NCI-H526 (cell line): ENCODE measurements around the gene AICDA.
A peak's percentile ranks its signal among the peaks of the same experiment; 100 is the strongest.
"Not testable (repeated sequence)": the region's sequence is repeated elsewhere in the genome, so short reads cannot be mapped to it uniquely, and the experiment has no call there.

ENCODE experiments used
- DNase-seq, 2 experiments: peaks; one replicate each; lab custom pipeline; 2025; lab: John Stamatoyannopoulos, UW

AICDA gene

GRCh38 chr12:8609061-8609570 is 3.5 kb downstream of the AICDA start:
- peak; percentile 52 to 57 for DNase-seq

GRCh38 chr12:8606890-8607289 is 5.8 kb downstream of the AICDA start:
- no peak for DNase-seq

- DNase-seq = no peak
These were observed 7.6 kb downstream of the AICDA start for GRCh38 chr12:8605057-8605456.

DNA sequence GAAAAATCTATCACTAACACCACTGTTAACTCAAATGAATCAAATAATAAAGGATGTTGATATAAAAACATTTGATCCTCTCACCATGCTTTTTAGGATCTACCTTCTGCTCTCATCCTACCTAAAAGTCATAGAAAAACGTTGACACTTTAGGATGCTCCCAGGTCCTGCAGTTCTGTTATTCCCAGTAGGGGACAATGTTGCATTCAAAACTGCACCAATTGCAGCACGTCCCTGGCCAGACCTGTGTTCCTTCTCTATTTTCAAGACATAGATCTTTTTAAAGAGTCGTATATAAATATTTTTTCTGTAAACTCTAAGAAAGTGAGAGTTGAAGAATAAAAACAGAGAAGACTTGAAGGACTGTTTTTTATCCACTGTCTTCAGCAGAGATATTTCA is 8.8 kb downstream of the AICDA start:
- no peak for DNase-seq

GRCh38 chr12:8603286-8603685 is 9.4 kb downstream of the AICDA start:
- DNase-seq = no peak

DNA sequence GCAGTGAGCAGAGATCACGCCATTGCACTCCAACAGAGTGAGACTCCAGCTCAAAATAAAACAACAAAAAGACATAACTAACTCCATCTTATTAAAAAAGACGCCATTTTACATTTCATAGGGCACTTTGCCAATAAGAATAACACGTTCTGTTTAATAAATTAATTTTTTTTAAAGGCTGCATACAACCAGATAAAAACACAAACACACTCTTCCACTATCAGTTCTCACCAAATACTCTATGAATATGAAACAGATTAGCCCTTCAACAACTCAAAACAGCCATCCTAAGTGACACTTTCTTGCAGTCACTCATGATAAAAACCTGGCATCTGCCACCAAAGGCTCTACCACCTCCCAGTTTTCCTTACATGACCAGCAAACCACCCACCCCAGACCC is 16.1 kb downstream of the AICDA start:
- DNase-seq = no peak

- no peak for DNase-seq
These were observed 18.6 kb downstream of the AICDA start for GRCh38 chr12:8594072-8594471.

- DNase-seq = no peak
These were observed 19.4 kb downstream of the AICDA start for GRCh38 chr12:8593246-8593645.

- no peak for DNase-seq
These were observed 21.7 kb downstream of the AICDA start for GRCh38 chr12:8590842-8591545.

GRCh38 chr12:8589679-8590078 is 23.0 kb downstream of the AICDA start:
- no peak for DNase-seq

- not testable (repeated sequence) for DNase-seq
These were observed 28.2 kb downstream of the AICDA start for GRCh38 chr12:8584478-8584877.

DNA sequence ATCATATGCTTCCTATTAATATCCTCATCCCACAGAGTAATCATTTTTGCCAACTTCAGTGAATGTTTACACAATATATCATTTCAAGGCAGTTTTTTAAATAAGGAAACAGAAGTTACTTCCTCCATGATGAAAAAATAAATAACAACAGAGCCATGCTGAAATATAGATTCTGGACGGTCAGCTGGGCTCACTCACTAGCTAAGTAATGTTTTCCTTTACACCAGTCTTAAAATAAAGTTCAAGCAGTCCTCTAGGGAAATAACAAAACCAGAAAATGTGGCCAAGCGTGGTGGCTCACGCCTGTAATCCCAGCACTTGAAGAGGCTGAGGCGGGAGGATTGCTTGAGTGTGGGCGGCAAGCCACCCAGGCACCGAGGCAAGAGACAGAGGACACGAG is 28.7 kb downstream of the AICDA start:
- DNase-seq = no peak

- no peak for DNase-seq
These were observed 31.4 kb downstream of the AICDA start for GRCh38 chr12:8581098-8581784.

DNA sequence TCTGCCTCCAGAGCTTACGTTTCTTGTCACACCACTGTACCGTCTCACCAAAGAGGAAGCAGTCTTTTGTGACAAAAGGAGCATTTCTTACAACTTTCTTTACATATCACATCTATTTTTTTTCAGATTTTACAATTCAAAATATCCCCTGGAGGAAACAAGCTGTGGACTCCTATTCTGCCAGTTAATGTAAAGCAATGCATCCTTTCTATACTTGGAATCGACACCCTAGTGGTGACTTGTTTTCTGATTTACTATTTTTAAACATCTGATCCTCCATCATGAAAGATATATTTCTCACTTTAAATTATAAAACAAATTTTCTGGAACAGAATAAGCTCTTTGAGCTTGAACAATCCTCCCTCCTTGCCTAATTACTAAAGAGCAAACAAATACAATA is 34.8 kb downstream of the AICDA start:
- no peak for DNase-seq

- DNase-seq = no peak
These were observed 40.2 kb downstream of the AICDA start for GRCh38 chr12:8572507-8572906.

GRCh38 chr12:8566525-8566924 is 46.1 kb downstream of the AICDA start:
- no peak for DNase-seq

DNA sequence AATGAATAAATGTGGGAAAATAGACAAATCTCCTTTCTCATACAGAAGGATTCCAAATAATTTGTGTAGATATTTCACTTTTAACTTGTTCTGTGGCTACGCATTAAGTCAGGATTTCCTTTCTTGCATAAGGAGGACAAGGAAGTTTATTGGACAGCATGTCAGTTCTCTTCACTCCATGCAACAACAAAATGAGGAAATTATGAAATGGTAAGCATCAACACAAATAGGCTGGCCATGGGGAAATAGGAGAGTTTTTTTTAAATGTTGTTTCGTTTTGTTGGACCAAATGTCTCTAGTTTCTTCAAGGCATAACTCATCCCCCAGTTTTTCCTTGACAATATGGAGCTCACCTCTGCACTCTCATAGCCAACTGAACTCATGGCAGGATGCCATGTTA is 46.6 kb downstream of the AICDA start:
- not testable (repeated sequence) for DNase-seq

- DNase-seq = no peak
These were observed 48.0 kb downstream of the AICDA start for GRCh38 chr12:8564656-8565055.

GRCh38 chr12:8563356-8563755 is 49.3 kb downstream of the AICDA start:
- DNase-seq = no peak

- no peak for DNase-seq
These were observed 50.3 kb downstream of the AICDA start for GRCh38 chr12:8562310-8562709.

DNA sequence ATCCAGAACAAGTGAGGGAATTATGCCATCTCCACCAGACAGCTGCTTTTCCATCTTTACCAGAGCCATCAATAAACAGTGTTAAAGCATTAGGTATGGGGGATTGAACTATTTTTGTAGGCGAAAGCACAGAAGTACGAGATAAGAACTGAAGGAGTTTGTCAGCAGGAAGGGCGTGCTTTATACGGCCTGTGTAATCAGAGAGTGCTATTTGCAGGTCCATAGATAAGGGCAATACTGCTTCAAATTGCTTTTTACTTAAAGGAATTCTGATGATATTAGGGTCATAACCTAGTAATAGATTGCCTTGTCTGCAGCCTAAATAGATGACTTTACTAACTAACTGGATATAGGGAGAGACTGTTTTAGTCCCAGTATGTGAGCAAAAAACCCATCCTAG is 51.6 kb downstream of the AICDA start:
- DNase-seq = no peak

- no peak for DNase-seq
These were observed 53.0 kb downstream of the AICDA start for GRCh38 chr12:8559676-8560075.

- DNase-seq = no peak
These were observed 56.0 kb downstream of the AICDA start for GRCh38 chr12:8556531-8557097.
